GM23248 (cell line): ENCODE measurements around the gene SUCLG1.

Experiments used
- EZH2 ChIP-seq: fragments of 200-600 bp; sonication (generic); IDR thresholded peaks from 2 replicates; pipeline ENCODE4 v1.6.1; 2018; ENCODE audit warnings: antibody characterized with exemption, mild to moderate bottlenecking; ENCODE audit not compliant: insufficient read depth, poor library complexity, severe bottlenecking
- EZH2phosphoT487 ChIP-seq: fragments of 200-600 bp; sonication (generic); IDR thresholded peaks from 2 replicates; pipeline ENCODE4 v1.6.1; 2018; ENCODE audit warnings: antibody characterized with exemption, moderate library complexity, mild to moderate bottlenecking, low read depth; ENCODE audit not compliant: insufficient read depth

DNA sequence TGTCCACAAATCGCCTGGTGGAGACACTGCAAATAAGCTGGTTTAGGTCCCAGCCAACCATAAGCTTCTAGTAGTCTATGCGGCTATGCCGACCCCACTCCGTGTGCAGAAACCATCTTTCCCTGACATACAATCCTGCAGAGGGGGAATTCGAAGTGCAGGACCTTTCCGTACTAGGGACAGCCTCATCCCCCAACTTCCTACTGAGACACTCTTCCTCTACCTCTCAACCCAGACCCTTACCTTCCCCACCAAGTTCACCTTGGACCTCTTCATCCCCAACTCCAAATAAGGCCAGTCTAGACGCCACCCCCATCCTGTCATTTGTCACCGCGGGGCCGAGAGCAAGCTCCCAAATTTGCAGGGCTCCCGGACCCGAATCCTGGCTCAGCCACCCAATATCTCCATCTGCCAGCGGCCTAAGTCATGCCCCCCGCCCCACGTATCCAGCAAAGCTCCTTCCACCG, 496 bp downstream of the SUCLG1 start:
- TF ChIP-seq EZH2 (no peak), EZH2phosphoT487 (no peak)
